ENCODE results near the gene EXT2. TPM values are rescaled to one million over a fixed set of nuclear protein-coding genes. Genes with fewer than 3 reads are reported as not detected.

Gene EXT2
- total and polyA plus RNA-seq, 8 donors, result 14.4 to 36.3 (median 24.9) TPM

DNA sequence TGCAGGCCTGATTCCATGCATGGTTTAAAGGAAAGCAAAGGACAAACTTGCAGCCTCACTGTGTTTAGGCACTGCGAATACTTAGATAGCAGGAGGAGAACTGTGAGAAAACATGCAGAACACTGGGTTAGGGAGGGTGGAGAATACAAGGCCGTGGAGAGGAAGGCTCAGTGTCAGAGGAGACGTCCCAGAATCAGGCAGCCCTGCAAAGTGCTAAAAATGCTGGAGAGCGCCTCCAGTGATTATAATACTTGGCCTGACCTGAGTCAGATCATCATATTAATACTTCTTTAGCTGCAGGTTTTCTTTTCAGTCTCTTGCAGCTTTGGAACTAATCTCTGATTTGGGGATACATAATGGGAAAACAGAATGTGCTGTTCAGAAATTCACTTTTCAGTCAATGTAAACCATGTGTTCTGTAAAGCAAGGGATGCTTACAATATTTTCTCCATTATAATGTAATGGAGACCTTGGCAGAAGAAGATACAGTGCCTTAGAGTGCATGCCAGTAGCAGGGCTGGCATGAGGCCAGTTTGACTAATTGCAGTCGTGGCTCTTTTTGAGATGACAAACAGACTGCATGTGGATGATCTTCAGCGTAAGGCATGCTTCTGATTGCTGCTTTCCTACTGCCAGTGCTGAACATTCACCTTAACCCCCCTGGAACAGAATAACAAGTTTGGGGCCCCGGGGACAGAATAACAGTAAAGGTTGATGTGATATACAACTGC, 16.8 kb downstream of the EXT2 start:
- Histone ChIP-seq H3K27ac (no peak overlapping the region), H3K4me1 (no peaks in the 10 kb centered on the region), H3K9me3 (no peaks in the 10 kb centered on the region), H3K27me3 (no peaks in the 10 kb centered on the region), H3K4me3 (no peak overlapping the region), H3K36me3 (peaks cover 0 to 19% (median 0%) of the 10 kb centered on the region in 3 donors)
- DNase-seq (no peak), FAIRE-seq (no peak), ATAC-seq (peak in 1 of 4 donors; percentile 29)
- TF ChIP-seq CTCF (IDR thresholded peaks at IDR 0.05), result no peak
- intact Hi-C loops (cut with DNase I), result no loop called here
- 72 to 78% methylated on average over 7 of the region's 7 CpGs for WGBS, 2 donors

GRCh38 chr11:44113018-44113417, 17.5 kb downstream of the EXT2 start:
- Histone ChIP-seq H3K27me3 (no peaks in the 10 kb centered on the region), H3K36me3 (peaks cover 0 to 23% (median 0%) of the 10 kb centered on the region in 3 donors), H3K27ac (no peak overlapping the region), H3K4me1 (no peaks in the 10 kb centered on the region), H3K4me3 (no peak overlapping the region), H3K9me3 (no peaks in the 10 kb centered on the region)
- ATAC-seq (no peak), FAIRE-seq (no peak), DNase-seq (no peak)
- intact Hi-C loops (cut with DNase I), result no loop called here
- WGBS, 2 donors, result 85 to 86% methylated on average over 3 of the region's 3 CpGs
- TF ChIP-seq CTCF (IDR thresholded peaks at IDR 0.05), result no peak

GRCh38 chr11:44113572-44113971, 18.1 kb downstream of the EXT2 start:
- no peak for TF ChIP-seq CTCF (IDR thresholded peaks at IDR 0.05)
- Histone ChIP-seq H3K36me3 (peaks cover 0 to 25% (median 0%) of the 10 kb centered on the region in 3 donors), H3K27me3 (no peaks in the 10 kb centered on the region), H3K27ac (no peak overlapping the region), H3K9me3 (no peaks in the 10 kb centered on the region), H3K4me3 (no peak overlapping the region), H3K4me1 (no peaks in the 10 kb centered on the region)
- no peak for FAIRE-seq
- no peak for DNase-seq
- WGBS, 2 donors, result 92 to 93% methylated on average over 3 of the region's 3 CpGs
- ATAC-seq, result no peak
- intact Hi-C loops (cut with DNase I), result no loop called here

- Histone ChIP-seq H3K4me1 (no peaks in the 10 kb centered on the region), H3K36me3 (peaks cover 0 to 25% (median 0%) of the 10 kb centered on the region in 3 donors), H3K9me3 (no peaks in the 10 kb centered on the region), H3K27me3 (no peaks in the 10 kb centered on the region), H3K4me3 (no peak overlapping the region), H3K27ac (no peak overlapping the region)
- no peak for FAIRE-seq
- TF ChIP-seq CTCF (IDR thresholded peaks at IDR 0.05), result no peak
- DNase-seq, result no peak
- WGBS, 2 donors, result 84 to 92% methylated on average over 3 of the region's 3 CpGs
- intact Hi-C loops (cut with DNase I), result no loop called here
- ATAC-seq, result peak in 1 of 4 donors; percentile 20
Measured at GRCh38 chr11:44116234-44116830, 20.9 kb downstream of the EXT2 start.

- Histone ChIP-seq H3K36me3 (peaks cover 0 to 20% (median 4%) of the 10 kb centered on the region in 3 donors), H3K27ac (no peak overlapping the region), H3K9me3 (no peaks in the 10 kb centered on the region), H3K4me1 (no peaks in the 10 kb centered on the region), H3K4me3 (no peak overlapping the region), H3K27me3 (no peaks in the 10 kb centered on the region)
- intact Hi-C loops (cut with DNase I), result no loop called here
- DNase-seq (no peak), FAIRE-seq (no peak), ATAC-seq (peak in 1 of 4 donors; percentile 49)
- TF ChIP-seq CTCF (IDR thresholded peaks at IDR 0.05), result no peak
- 71 to 89% methylated on average over 5 of the region's 5 CpGs for WGBS, 2 donors
Measured at GRCh38 chr11:44120169-44120568, 24.7 kb downstream of the EXT2 start.

Data from pancreas (tissue), 10 donors.